Natural killer cell (primary cell): ENCODE results near the gene NFATC3. TPM values are rescaled to one million over a fixed set of nuclear protein-coding genes. Genes with fewer than 3 reads are reported as not detected.

ENCODE experiments used
- ATAC-seq, 3 donors: fragments of 150-1000 bp in 2 of 3; fragments of 200-7000 bp in 1 of 3; cut with Tn5 transposase; 1 replicate in 1 of 3; 2 replicates in 2 of 3; pipeline ENCODE4 v1.10.0; 2021; ENCODE audit warnings: mild to moderate bottlenecking in 2 of 3, moderate library complexity in 2 of 3
- DNase-seq, 2 donors: peaks; one replicate each; pipeline versions ENCODE4 v3.0.0 to v3.0.0-alpha.2; 2013 to 2021; ENCODE audit warnings: mixed read lengths in 1 of 2
- H3K27ac ChIP-seq: one replicate; pipeline ENCODE4 v1.5.1; 2013; ENCODE audit warnings: mild to moderate bottlenecking, low read length
- H3K27me3 ChIP-seq: one replicate; pipeline ENCODE4 v1.6.1; 2013; ENCODE audit warnings: low read length; ENCODE audit not compliant: control insufficient read depth, insufficient read depth
- H3K36me3 ChIP-seq: one replicate; pipeline ENCODE4 v1.6.1; 2013; ENCODE audit warnings: low read length; ENCODE audit not compliant: control insufficient read depth, insufficient read depth
- H3K4me1 ChIP-seq: one replicate; pipeline ENCODE4 v1.6.1; 2013; ENCODE audit warnings: low read length; ENCODE audit not compliant: control insufficient read depth, insufficient read depth
- H3K4me3 ChIP-seq: one replicate; pipeline ENCODE4 v1.5.1; 2013; ENCODE audit warnings: low read length
- H3K9me3 ChIP-seq: one replicate; pipeline ENCODE4 v1.6.1; 2013; ENCODE audit warnings: low read length; ENCODE audit not compliant: control insufficient read depth, insufficient read depth
- H3K27ac Mint-ChIP-seq, 2 donors: one replicate each; pipeline ENCODE4 v1.8.0; 2022; ENCODE audit warnings: mild to moderate bottlenecking in 2 of 2, mixed read lengths in 2 of 2, moderate library complexity in 1 of 2
- H3K27me3 Mint-ChIP-seq, 2 donors: one replicate each; pipeline ENCODE4 v1.8.0; 2022; ENCODE audit warnings: low read depth in 2 of 2, mixed read lengths in 2 of 2
- H3K36me3 Mint-ChIP-seq: one replicate; pipeline ENCODE4 v1.8.0; 2022; ENCODE audit warnings: mixed read lengths
- H3K4me1 Mint-ChIP-seq, 2 donors: one replicate each; pipeline ENCODE4 v1.8.0; 2022; ENCODE audit warnings: mixed read lengths in 2 of 2
- H3K4me3 Mint-ChIP-seq: one replicate; pipeline ENCODE4 v1.8.0; 2022; ENCODE audit warnings: mild to moderate bottlenecking, moderate library complexity, mixed read lengths
- H3K9me3 Mint-ChIP-seq, 2 donors: one replicate each; pipeline ENCODE4 v1.8.0; 2022; ENCODE audit warnings: mixed read lengths in 2 of 2
- WGBS: methylation state at CpG from one replicate; pipeline ENCODE4 v1.1.7; 2013; ENCODE audit warnings: missing lambda C conversion rate; ENCODE audit not compliant: insufficient coverage; 5-methylcytosine and 5-hydroxymethylcytosine counted together
- intact Hi-C: fragments of 100-400 bp; cut with micrococcal nuclease; formaldehyde crosslinking; loops from one replicate; pipeline ENCODE4 v1.14.2; 2022
- total RNA-seq, 4 donors: library from RNA; stranded (reverse); fragments of 120-200 nt in 1 of 4; gene quantifications; one replicate each; pipeline versions ENCODE4 v1.2.3 to v1.2.4, GENCODE V29; 2013 to 2022
- TF ChIP-seq, protein P1 (sequence below): fragments of 200-600 bp; IDR thresholded peaks from one replicate; pipeline ENCODE4 v1.8.0; 2022; ENCODE audit warnings: antibody characterized with exemption

NFATC3 gene
- total RNA-seq, 3 donors from 2014 or later (not counting 1 experiment from before 2014, with no cell fraction given): 241 to 282 (median 263) TPM

DNA sequence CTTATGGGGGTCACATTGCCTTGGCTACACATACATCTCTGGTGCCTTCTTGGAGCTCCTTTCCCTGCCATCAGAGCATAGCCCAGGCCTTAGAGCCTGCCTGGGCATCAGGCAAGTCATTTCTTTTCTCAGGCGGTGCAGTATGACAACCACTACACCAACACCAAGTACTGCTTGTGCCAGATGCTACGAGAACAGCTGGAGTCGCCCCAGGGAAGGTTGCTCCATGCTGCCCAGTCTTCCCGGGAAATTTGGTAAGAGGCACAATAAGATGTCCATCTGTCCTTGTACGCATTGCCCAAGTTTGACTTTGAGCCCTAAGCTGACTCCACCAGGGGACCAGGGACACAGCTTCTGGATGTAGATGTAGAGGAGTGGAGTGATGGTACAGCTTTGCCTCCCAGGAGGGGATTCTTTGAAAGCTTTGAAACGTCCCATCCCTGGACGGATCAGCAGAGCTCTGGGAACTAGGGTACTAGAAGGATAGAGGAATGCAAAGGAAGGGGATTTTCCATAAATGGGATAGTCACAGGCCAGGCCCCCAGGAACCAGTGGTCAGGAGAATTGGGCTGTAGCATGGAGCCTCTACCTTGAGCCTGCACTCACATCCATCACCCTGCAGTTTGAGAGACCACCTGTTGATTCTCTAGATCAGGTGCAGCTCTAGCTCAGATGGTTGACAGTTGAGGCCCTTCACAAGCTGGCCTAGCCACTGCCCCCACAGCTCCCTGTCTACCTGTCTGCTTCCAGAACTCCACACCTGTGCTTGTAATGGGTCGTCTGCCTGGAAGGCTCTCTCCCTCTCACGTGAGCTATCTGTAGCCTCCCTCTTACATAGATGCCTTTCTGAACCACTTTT lies 11.0 kb upstream of the NFATC3 start:
- Mint-ChIP-seq H3K27ac (peak overlapping the region; percentile 94 to 96), H3K4me3 (peak overlapping the region; percentile 93), H3K9me3 (no peaks in the 10 kb centered on the region), H3K36me3 (peaks cover 7% of the 10 kb centered on the region), H3K27me3 (no peaks in the 10 kb centered on the region), H3K4me1 (peaks cover 79 to 87% of the 10 kb centered on the region in 2 donors)
- Histone ChIP-seq H3K27ac (peak overlapping the region; percentile 73), H3K4me1 (peaks cover 100% of the 10 kb centered on the region), H3K27me3 (no peaks in the 10 kb centered on the region), H3K9me3 (no peaks in the 10 kb centered on the region), H3K4me3 (no peak overlapping the region), H3K36me3 (peaks cover 28% of the 10 kb centered on the region)
- TF ChIP-seq, protein P1, sequence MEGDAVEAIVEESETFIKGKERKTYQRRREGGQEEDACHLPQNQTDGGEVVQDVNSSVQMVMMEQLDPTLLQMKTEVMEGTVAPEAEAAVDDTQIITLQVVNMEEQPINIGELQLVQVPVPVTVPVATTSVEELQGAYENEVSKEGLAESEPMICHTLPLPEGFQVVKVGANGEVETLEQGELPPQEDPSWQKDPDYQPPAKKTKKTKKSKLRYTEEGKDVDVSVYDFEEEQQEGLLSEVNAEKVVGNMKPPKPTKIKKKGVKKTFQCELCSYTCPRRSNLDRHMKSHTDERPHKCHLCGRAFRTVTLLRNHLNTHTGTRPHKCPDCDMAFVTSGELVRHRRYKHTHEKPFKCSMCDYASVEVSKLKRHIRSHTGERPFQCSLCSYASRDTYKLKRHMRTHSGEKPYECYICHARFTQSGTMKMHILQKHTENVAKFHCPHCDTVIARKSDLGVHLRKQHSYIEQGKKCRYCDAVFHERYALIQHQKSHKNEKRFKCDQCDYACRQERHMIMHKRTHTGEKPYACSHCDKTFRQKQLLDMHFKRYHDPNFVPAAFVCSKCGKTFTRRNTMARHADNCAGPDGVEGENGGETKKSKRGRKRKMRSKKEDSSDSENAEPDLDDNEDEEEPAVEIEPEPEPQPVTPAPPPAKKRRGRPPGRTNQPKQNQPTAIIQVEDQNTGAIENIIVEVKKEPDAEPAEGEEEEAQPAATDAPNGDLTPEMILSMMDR: no peak
- no peak for ATAC-seq
- 77% methylated on average over 9 of the region's 9 CpGs for WGBS
- intact Hi-C loops: loop anchor here (1.0 to 5.0 kb wide), 2 partner anchors 11 to 43 kb away; no protein-coding TSS in a partner anchor
- no peak for DNase-seq

DNA sequence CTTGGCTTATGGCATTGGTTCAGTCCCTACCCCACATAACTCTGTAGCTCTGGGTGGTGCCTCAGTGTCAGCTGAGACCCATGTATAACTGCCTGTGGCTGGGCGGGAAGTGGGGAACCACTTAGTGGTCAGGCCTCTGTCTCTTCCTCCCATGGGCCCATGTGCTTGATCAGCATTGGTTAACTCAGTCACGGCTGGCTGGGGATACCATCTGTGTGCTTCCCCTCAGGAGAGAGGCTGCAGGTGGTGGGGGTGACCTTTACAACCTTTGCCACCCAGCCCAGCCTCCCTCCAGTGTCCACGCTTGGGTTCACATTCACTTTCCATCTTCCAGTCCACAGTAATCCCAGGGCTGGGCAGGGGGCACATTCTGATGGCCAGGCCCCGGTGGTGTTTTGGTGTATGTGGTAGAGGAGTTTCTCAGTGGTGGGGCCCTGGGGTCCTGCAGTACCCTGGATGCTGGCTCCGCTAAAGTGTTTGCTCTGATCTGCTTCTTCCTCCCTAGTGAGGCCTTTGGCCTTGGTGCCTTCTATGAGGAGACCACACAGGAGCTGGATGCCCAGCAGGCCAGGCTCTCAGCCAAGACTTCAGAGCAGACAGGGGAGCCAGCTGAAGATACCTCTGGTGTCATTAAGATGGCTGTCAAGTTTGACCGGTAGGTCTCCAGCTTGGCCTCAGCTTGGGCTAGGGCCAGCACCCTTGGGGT lies 10.2 kb upstream of the NFATC3 start:
- Mint-ChIP-seq H3K4me1 (peaks cover 79 to 87% of the 10 kb centered on the region in 2 donors), H3K4me3 (peak overlapping the region; percentile 93), H3K36me3 (peaks cover 7% of the 10 kb centered on the region), H3K27me3 (no peaks in the 10 kb centered on the region), H3K9me3 (no peaks in the 10 kb centered on the region), H3K27ac (peak overlapping the region; percentile 94 to 96)
- Histone ChIP-seq H3K4me3 (no peak overlapping the region), H3K27me3 (no peaks in the 10 kb centered on the region), H3K27ac (peak overlapping the region; percentile 73), H3K36me3 (peaks cover 28% of the 10 kb centered on the region), H3K4me1 (peaks cover 100% of the 10 kb centered on the region), H3K9me3 (no peaks in the 10 kb centered on the region)
- intact Hi-C loops: loop anchor here (1.0 to 5.0 kb wide), 2 partner anchors 12 to 42 kb away; no protein-coding TSS in a partner anchor
- DNase-seq: peak; percentile 78 to 83
- WGBS: 20% methylated on average over 5 of the region's 6 CpGs
- TF ChIP-seq, protein P1: no peak
- peak; percentile 60 to 84 (median 82) for ATAC-seq

DNA sequence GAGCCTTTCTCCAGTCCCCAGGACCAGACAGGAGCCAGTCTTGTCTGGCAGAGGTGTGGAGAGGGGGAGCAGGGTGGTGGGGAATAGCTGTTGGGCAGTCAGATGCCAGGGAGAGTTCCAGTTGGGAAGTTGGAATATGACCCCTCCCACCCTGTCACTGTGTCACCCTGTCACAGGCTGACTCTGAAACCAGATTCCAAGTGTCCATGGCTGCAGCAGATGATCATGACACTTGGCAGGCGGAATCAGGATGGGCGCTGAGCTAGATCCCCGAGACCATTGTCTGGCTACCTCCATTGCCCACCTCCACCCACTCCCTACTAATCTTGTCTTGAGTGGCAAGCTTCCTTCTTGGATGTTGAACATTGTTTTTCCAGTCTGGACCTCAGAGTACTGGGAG lies 9.2 kb upstream of the NFATC3 start:
- TF ChIP-seq, protein P1: no peak
- DNase-seq: no peak
- peaks cover 100% of the 10 kb centered on the region for H3K4me1 ChIP-seq
- ATAC-seq: no peak
- 96% methylated on average over 3 of the region's 3 CpGs for WGBS
- no peaks in the 10 kb centered on the region for H3K27me3 Mint-ChIP-seq
- H3K9me3 Mint-ChIP-seq: no peaks in the 10 kb centered on the region
- peaks cover 74 to 82% of the 10 kb centered on the region in 2 donors for H3K4me1 Mint-ChIP-seq
- no peaks in the 10 kb centered on the region for H3K27me3 ChIP-seq
- H3K4me3 ChIP-seq: no peak overlapping the region
- intact Hi-C loops: no loop called here
- H3K36me3 Mint-ChIP-seq: peaks cover 7% of the 10 kb centered on the region
- H3K9me3 ChIP-seq: no peaks in the 10 kb centered on the region
- H3K4me3 Mint-ChIP-seq: peak overlapping the region; percentile 57
- H3K27ac ChIP-seq: peak overlapping the region; percentile 73
- H3K27ac Mint-ChIP-seq: peak overlapping the region; percentile 94 to 96
- peaks cover 28% of the 10 kb centered on the region for H3K36me3 ChIP-seq
